WTC11 (cell line): Measurements from ENCODE around the gene GLCCI1. TPM values are rescaled to one million over a fixed set of nuclear protein-coding genes. Genes with fewer than 3 reads are reported as not detected.

Experiments used
- ATAC-seq: fragments of 200-7000 bp; cut with Tn5 transposase; 2 replicates; pipeline ENCODE4 v1.10.0; 2021; ENCODE audit warnings: mild to moderate bottlenecking, moderate library complexity
- CTCF ChIA-PET: fragments of 300-600 bp; sonication (Branson Sonifier 250); formaldehyde crosslinking; loops from one replicate; lab custom pipeline; 2021; ENCODE audit warnings: antibody characterized with exemption; lab: Charles Lee
- POLR2A ChIA-PET: fragments of 350-600 bp; sonication (Branson Sonifier 250); formaldehyde crosslinking; loops from one replicate; lab custom pipeline; 2021; ENCODE audit warnings: antibody characterized with exemption; lab: Charles Lee
- DNase-seq: peaks from one replicate; pipeline ENCODE4 v3.0.0; 2021; ENCODE audit warnings: low spot score
- H3K27ac Mint-ChIP-seq: 2 replicates; pipeline ENCODE4 v1.8.0; 2021; ENCODE audit warnings: mixed read lengths
- H3K27me3 Mint-ChIP-seq: 2 replicates; pipeline ENCODE4 v1.8.0; 2021; ENCODE audit warnings: low read depth, mild to moderate bottlenecking, moderate library complexity, mixed read lengths
- H3K36me3 Mint-ChIP-seq: 2 replicates; pipeline ENCODE4 v1.8.0; 2021; ENCODE audit warnings: mixed read lengths
- H3K4me1 Mint-ChIP-seq: 2 replicates; pipeline ENCODE4 v1.8.0; 2022; ENCODE audit warnings: mixed read lengths
- H3K4me3 Mint-ChIP-seq: 2 replicates; pipeline ENCODE4 v1.8.0; 2021; ENCODE audit warnings: mild to moderate bottlenecking, moderate library complexity, mixed read lengths
- H3K9me3 Mint-ChIP-seq: 2 replicates; pipeline ENCODE4 v1.8.0; 2021; ENCODE audit warnings: mixed read lengths
- ATF3 ChIP-seq: sonication (generic); formaldehyde crosslinking; conservative IDR thresholded peaks from 2 replicates; pipeline ENCODE4 v1.8.1; 2022; ENCODE audit warnings: mild to moderate bottlenecking, missing genetic modification reagents
- ATF6 ChIP-seq: sonication (generic); formaldehyde crosslinking; IDR thresholded peaks from 2 replicates; pipeline ENCODE4 v1.8.1; 2023; ENCODE audit warnings: mild to moderate bottlenecking, missing genetic modification reagents
- CBFB ChIP-seq: sonication (generic); formaldehyde crosslinking; IDR thresholded peaks from 2 replicates; pipeline ENCODE4 v1.8.1; 2022; ENCODE audit warnings: mild to moderate bottlenecking, low read depth, missing genetic modification reagents
- E2F5 ChIP-seq: sonication (generic); formaldehyde crosslinking; IDR thresholded peaks from 2 replicates; pipeline ENCODE4 v1.8.1; 2022; ENCODE audit warnings: mild to moderate bottlenecking, moderate library complexity, missing genetic modification reagents
- ESRRA ChIP-seq: sonication (generic); formaldehyde crosslinking; IDR thresholded peaks from 2 replicates; pipeline ENCODE4 v1.8.1; 2022; ENCODE audit warnings: mild to moderate bottlenecking, missing genetic modification reagents, borderline replicate concordance
- ETV6 ChIP-seq: sonication (generic); formaldehyde crosslinking; IDR thresholded peaks from 2 replicates; pipeline ENCODE4 v1.8.1; 2022; ENCODE audit warnings: mild to moderate bottlenecking, missing genetic modification reagents
- GTF2I ChIP-seq: fragments of 250-450 bp; sonication (Bioruptor Pico); conservative IDR thresholded peaks from 2 replicates; pipeline ENCODE4 v1.4.0; 2021; ENCODE audit warnings: mild to moderate bottlenecking
- HMGXB4 ChIP-seq: sonication (generic); formaldehyde crosslinking; IDR thresholded peaks from 2 replicates; pipeline ENCODE4 v1.8.1; 2023; ENCODE audit warnings: mild to moderate bottlenecking, moderate library complexity, missing genetic modification reagents
- MAX ChIP-seq: sonication (generic); formaldehyde crosslinking; IDR thresholded peaks from 2 replicates; pipeline ENCODE4 v1.8.0; 2022; ENCODE audit warnings: mild to moderate bottlenecking, missing genetic modification reagents
- MLX ChIP-seq: sonication (generic); formaldehyde crosslinking; IDR thresholded peaks from 2 replicates; pipeline ENCODE4 v1.8.1; 2023; ENCODE audit warnings: mild to moderate bottlenecking, missing genetic modification reagents, moderate library complexity
- MYBL2 ChIP-seq: sonication (generic); formaldehyde crosslinking; IDR thresholded peaks from 2 replicates; pipeline ENCODE4 v1.8.1; 2023; ENCODE audit warnings: mild to moderate bottlenecking, moderate library complexity, missing genetic modification reagents
- NR1H2 ChIP-seq: sonication (generic); formaldehyde crosslinking; IDR thresholded peaks from 2 replicates; pipeline ENCODE4 v1.9.0; 2021; ENCODE audit warnings: mild to moderate bottlenecking, moderate library complexity, missing genetic modification reagents
- NR3C1 ChIP-seq: sonication (generic); formaldehyde crosslinking; conservative IDR thresholded peaks from 2 replicates; pipeline ENCODE4 v1.8.1; 2023; ENCODE audit warnings: low read depth, mild to moderate bottlenecking, missing genetic modification reagents
- PRRX2 ChIP-seq: fragments of 250-450 bp; sonication (Bioruptor Pico); IDR thresholded peaks from 2 replicates; pipeline ENCODE4 v1.8.0; 2021; ENCODE audit warnings: mild to moderate bottlenecking
- RELA ChIP-seq: sonication (generic); formaldehyde crosslinking; IDR thresholded peaks from 2 replicates; pipeline ENCODE4 v1.8.1; 2022; ENCODE audit warnings: missing genetic modification reagents, mild to moderate bottlenecking, borderline replicate concordance
- RORB ChIP-seq: fragments of 250-450 bp; sonication (Bioruptor Pico); IDR thresholded peaks from 2 replicates; pipeline ENCODE4 v1.9.0; 2021; ENCODE audit warnings: mild to moderate bottlenecking
- USF1 ChIP-seq: sonication (generic); formaldehyde crosslinking; IDR thresholded peaks from 2 replicates; pipeline ENCODE4 v1.8.0; 2022; ENCODE audit warnings: mild to moderate bottlenecking, missing genetic modification reagents
- ZBTB43 ChIP-seq: sonication (generic); formaldehyde crosslinking; IDR thresholded peaks from 2 replicates; pipeline ENCODE4 v1.8.1; 2023; ENCODE audit warnings: mild to moderate bottlenecking, missing genetic modification reagents
- ZNF263 ChIP-seq: sonication (generic); formaldehyde crosslinking; IDR thresholded peaks from 2 replicates; pipeline ENCODE4 v1.8.1; 2022; ENCODE audit warnings: low read depth, mild to moderate bottlenecking, moderate library complexity, missing genetic modification reagents
- ZNF671 ChIP-seq: fragments of 250-450 bp; sonication (Bioruptor Pico); IDR thresholded peaks from 2 replicates; pipeline ENCODE4 v1.8.0; 2021; ENCODE audit warnings: mild to moderate bottlenecking
- total RNA-seq: library from RNA; stranded (reverse); gene quantifications from 3 replicates; pipeline ENCODE4 v1.2.3, GENCODE V29; 2021

The GLCCI1 gene
- total RNA-seq, 1 experiment from 2014 or later, result 23.8 TPM

- POLR2A ChIA-PET, result interaction anchor here (0.6 kb wide), 1 partner anchor 66 kb away, joined by 3 read pairs; no protein-coding TSS in a partner anchor
- no peak for ATAC-seq
Observed at GRCh38 chr7:8005279-8005678, 36.7 kb downstream of the GLCCI1 start.

GRCh38 chr7:8014399-8014798 is 45.8 kb downstream of the GLCCI1 start:
- TF ChIP-seq GTF2I (CRISPR knock-in tag) (no peak), CBFB (CRISPR knock-in tag) (no peak), ATF3 (no peak), RELA (CRISPR knock-in tag) (no peak), ZNF263 (CRISPR knock-in tag) (no peak), ZBTB43 (CRISPR knock-in tag) (no peak), E2F5 (CRISPR knock-in tag) (no peak), NR3C1 (CRISPR knock-in tag) (no peak), ESRRA (CRISPR knock-in tag) (no peak), PRRX2 (no peak), HMGXB4 (no peak), MAX (CRISPR knock-in tag) (no peak), ATF6 (CRISPR knock-in tag) (no peak), MLX (CRISPR knock-in tag) (no peak), USF1 (no peak), NR1H2 (CRISPR knock-in tag) (no peak), MYBL2 (CRISPR knock-in tag) (no peak), ETV6 (CRISPR knock-in tag) (no peak), ZNF671 (CRISPR knock-in tag) (no peak)
- CTCF ChIA-PET, result no interaction called here
- H3K27ac Mint-ChIP-seq, result no peak overlapping the region
- no peak for ATAC-seq
- H3K9me3 Mint-ChIP-seq, result no peaks in the 10 kb centered on the region
- DNase-seq, result no peak
- H3K4me1 Mint-ChIP-seq, result peaks cover 4% of the 10 kb centered on the region
- no peak overlapping the region for H3K4me3 Mint-ChIP-seq
- POLR2A ChIA-PET, result no interaction called here
- H3K27me3 Mint-ChIP-seq, result no peaks in the 10 kb centered on the region
- peaks cover 16% of the 10 kb centered on the region; the same call in 1 of the 2 replicates for H3K36me3 Mint-ChIP-seq

More at GRCh38 chr7:8005279-8005678, 36.7 kb downstream of the GLCCI1 start:
- Mint-ChIP-seq H3K27me3 (no peaks in the 10 kb centered on the region), H3K27ac (no peak overlapping the region), H3K9me3 (peaks cover 11% of the 10 kb centered on the region), H3K4me3 (no peak overlapping the region), H3K4me1 (no peaks in the 10 kb centered on the region), H3K36me3 (peaks cover 28% of the 10 kb centered on the region)
- no peak for DNase-seq
- TF ChIP-seq CBFB (CRISPR knock-in tag) (no peak), RORB (no peak), ZNF671 (CRISPR knock-in tag) (no peak), PRRX2 (no peak)
- CTCF ChIA-PET, result interaction anchor here (1.1 kb wide), 1 partner anchor 30 kb away, joined by 3 read pairs; no protein-coding TSS in a partner anchor
